WTC11 (cell line): ENCODE data around the gene TRMT1L. TPM values are rescaled to one million over a fixed set of nuclear protein-coding genes. Genes with fewer than 3 reads are reported as not detected.

Experiments
- AR ChIP-seq: fragments of 250-450 bp; sonication (Bioruptor Pico); IDR thresholded peaks from 2 replicates; pipeline ENCODE4 v1.9.0; 2021; ENCODE audit warnings: mild to moderate bottlenecking
- ATF2 ChIP-seq: sonication (generic); formaldehyde crosslinking; IDR thresholded peaks from 2 replicates; pipeline ENCODE4 v1.8.1; 2022; ENCODE audit warnings: low read depth, missing genetic modification reagents, borderline replicate concordance
- ATF3 ChIP-seq: sonication (generic); formaldehyde crosslinking; conservative IDR thresholded peaks from 2 replicates; pipeline ENCODE4 v1.8.1; 2022; ENCODE audit warnings: mild to moderate bottlenecking, missing genetic modification reagents
- CREB1 ChIP-seq: sonication (generic); formaldehyde crosslinking; IDR thresholded peaks from 2 replicates; pipeline ENCODE4 v1.8.0; 2023; ENCODE audit warnings: mild to moderate bottlenecking, missing genetic modification reagents
- CTCF ChIP-seq: fragments of 200-600 bp; IDR thresholded peaks from 2 replicates; pipeline ENCODE4 v1.8.0; 2022; ENCODE audit warnings: antibody characterized with exemption
- ELF4 ChIP-seq: sonication (generic); formaldehyde crosslinking; IDR thresholded peaks from 2 replicates; pipeline ENCODE4 v1.8.1; 2022; ENCODE audit warnings: low read depth, mild to moderate bottlenecking, moderate library complexity, missing genetic modification reagents
- ESRRA ChIP-seq: sonication (generic); formaldehyde crosslinking; IDR thresholded peaks from 2 replicates; pipeline ENCODE4 v1.8.1; 2022; ENCODE audit warnings: mild to moderate bottlenecking, missing genetic modification reagents, borderline replicate concordance
- GABPB1 ChIP-seq: sonication (generic); formaldehyde crosslinking; IDR thresholded peaks from 2 replicates; pipeline ENCODE4 v1.8.1; 2023; ENCODE audit warnings: mild to moderate bottlenecking, missing genetic modification reagents
- GRHL2 ChIP-seq: fragments of 250-450 bp; sonication (Bioruptor Pico); IDR thresholded peaks from 2 replicates; pipeline ENCODE4 v1.8.0; 2022; ENCODE audit warnings: mild to moderate bottlenecking, moderate library complexity; ENCODE audit not compliant: insufficient replicate concordance, severe bottlenecking
- HMGA2 ChIP-seq: fragments of 250-450 bp; sonication (Bioruptor Pico); IDR thresholded peaks from 2 replicates; pipeline ENCODE4 v1.4.0; 2021; ENCODE audit warnings: mild to moderate bottlenecking, moderate library complexity
- JUN ChIP-seq: sonication (generic); formaldehyde crosslinking; IDR thresholded peaks from 2 replicates; pipeline ENCODE4 v1.8.0; 2023; ENCODE audit warnings: mild to moderate bottlenecking, missing genetic modification reagents
- MLX ChIP-seq: sonication (generic); formaldehyde crosslinking; IDR thresholded peaks from 2 replicates; pipeline ENCODE4 v1.8.1; 2023; ENCODE audit warnings: mild to moderate bottlenecking, missing genetic modification reagents, moderate library complexity
- NFYB ChIP-seq: sonication (generic); formaldehyde crosslinking; conservative IDR thresholded peaks from 2 replicates; pipeline ENCODE4 v1.8.0; 2022; ENCODE audit warnings: low read depth, missing genetic modification reagents
- NR2C2 ChIP-seq: sonication (generic); formaldehyde crosslinking; IDR thresholded peaks from 2 replicates; pipeline ENCODE4 v1.8.0; 2022; ENCODE audit warnings: mild to moderate bottlenecking, missing genetic modification reagents
- NR3C1 ChIP-seq: sonication (generic); formaldehyde crosslinking; conservative IDR thresholded peaks from 2 replicates; pipeline ENCODE4 v1.8.1; 2023; ENCODE audit warnings: low read depth, mild to moderate bottlenecking, missing genetic modification reagents
- OVOL2 ChIP-seq: fragments of 250-450 bp; sonication (Bioruptor Pico); IDR thresholded peaks from 2 replicates; pipeline ENCODE4 v1.9.0; 2021; ENCODE audit warnings: mild to moderate bottlenecking, borderline replicate concordance
- RORB ChIP-seq: fragments of 250-450 bp; sonication (Bioruptor Pico); IDR thresholded peaks from 2 replicates; pipeline ENCODE4 v1.9.0; 2021; ENCODE audit warnings: mild to moderate bottlenecking
- SP1 ChIP-seq: sonication (generic); formaldehyde crosslinking; conservative IDR thresholded peaks from 2 replicates; pipeline ENCODE4 v1.8.1; 2022; ENCODE audit warnings: missing genetic modification reagents
- STAT6 ChIP-seq: sonication (generic); formaldehyde crosslinking; conservative IDR thresholded peaks from 2 replicates; pipeline ENCODE4 v1.8.1; 2023; ENCODE audit warnings: mild to moderate bottlenecking, low read depth, missing genetic modification reagents, moderate library complexity
- TEAD1 ChIP-seq: sonication (generic); formaldehyde crosslinking; IDR thresholded peaks from 2 replicates; pipeline ENCODE4 v1.8.0; 2022; ENCODE audit warnings: mild to moderate bottlenecking, missing genetic modification reagents
- ZBTB21 ChIP-seq: sonication (generic); formaldehyde crosslinking; IDR thresholded peaks from 2 replicates; pipeline ENCODE4 v1.8.1; 2023; ENCODE audit warnings: mild to moderate bottlenecking, missing genetic modification reagents, borderline replicate concordance
- ZMAT4 ChIP-seq: fragments of 250-450 bp; sonication (Bioruptor Pico); IDR thresholded peaks from 2 replicates; pipeline ENCODE4 v1.9.0; 2021; ENCODE audit warnings: mild to moderate bottlenecking
- ZNF396 ChIP-seq: fragments of 250-450 bp; sonication (Bioruptor Pico); IDR thresholded peaks from 2 replicates; pipeline ENCODE4 v1.8.0; 2021; ENCODE audit warnings: mild to moderate bottlenecking, moderate library complexity, borderline replicate concordance
- ZNF425 ChIP-seq: fragments of 250-450 bp; sonication (Bioruptor Pico); conservative IDR thresholded peaks from 2 replicates; pipeline ENCODE4 v1.9.0; 2021; ENCODE audit warnings: mild to moderate bottlenecking
- ZSCAN18 ChIP-seq: fragments of 250-450 bp; sonication (Bioruptor Pico); IDR thresholded peaks from 2 replicates; pipeline ENCODE4 v2.1.2; 2022; ENCODE audit warnings: mild to moderate bottlenecking, moderate library complexity
- total RNA-seq: library from RNA; stranded (reverse); gene quantifications from 3 replicates; pipeline ENCODE4 v1.2.3, GENCODE V29; 2021

Gene TRMT1L
- total RNA-seq, 1 experiment from 2014 or later = 24.7 TPM

GRCh38 chr1:185156854-185157598 lies at the start of gene TRMT1L, which contains the start of gene SWT1 (continued):
- TF ChIP-seq AR (CRISPR knock-in tag) (no peak), ZBTB21 (no peak), ZSCAN18 (CRISPR knock-in tag) (no peak), ZNF396 (CRISPR knock-in tag) (no peak), GABPB1 (CRISPR knock-in tag) (peak; percentile 78), GRHL2 (CRISPR knock-in tag) (no peak), MLX (no peak), NFYB (CRISPR knock-in tag) (no peak; the same call in 1 of the 2 replicates), ZNF425 (CRISPR knock-in tag) (no peak), JUN (CRISPR knock-in tag) (no peak), ATF3 (no peak), NR3C1 (no peak), ELF4 (CRISPR knock-in tag) (no peak), TEAD1 (peak; percentile 49), ZMAT4 (CRISPR knock-in tag) (no peak), NR2C2 (peak; percentile 89), SP1 (peak; percentile 99), ESRRA (CRISPR knock-in tag) (no peak), HMGA2 (no peak), OVOL2 (no peak), CTCF (no peak), RORB (CRISPR knock-in tag) (no peak), CREB1 (CRISPR knock-in tag) (no peak), STAT6 (CRISPR knock-in tag) (no peak), ATF2 (CRISPR knock-in tag) (no peak)
